HG02885 (cell line): Measurements from ENCODE around the gene PEX16.

Experiments
- ATAC-seq: cut with Tn5 transposase; IDR thresholded peaks from one replicate; pipeline ENCODE4 v1.9.1; 2021; ENCODE audit warnings: mild to moderate bottlenecking; ENCODE audit not compliant: unreplicated experiment, poor library complexity

PEX16 gene

GRCh38 chr11:45881708-45882368 lies 35.8 kb downstream of the PEX16 start:
- ATAC-seq: no peak

- no peak for ATAC-seq
Measured at GRCh38 chr11:45880772-45881570, 36.7 kb downstream of the PEX16 start.

- no peak for ATAC-seq
Measured at GRCh38 chr11:45879803-45880686, 37.6 kb downstream of the PEX16 start.

GRCh38 chr11:45877845-45878244 lies 39.8 kb downstream of the PEX16 start:
- no peak for ATAC-seq

GRCh38 chr11:45877221-45877620 lies 40.5 kb downstream of the PEX16 start:
- ATAC-seq: no peak

GRCh38 chr11:45876401-45876800 lies 41.3 kb downstream of the PEX16 start:
- no peak for ATAC-seq

- ATAC-seq: no peak
Measured at GRCh38 chr11:45872651-45873356, 44.9 kb downstream of the PEX16 start.

- no peak for ATAC-seq
Measured at GRCh38 chr11:45871638-45872037, 46.0 kb downstream of the PEX16 start.

GRCh38 chr11:45870706-45871105 lies 47.0 kb downstream of the PEX16 start:
- ATAC-seq: no peak

- no peak for ATAC-seq
Measured at GRCh38 chr11:45869551-45869950, 48.1 kb downstream of the PEX16 start.

- no peak for ATAC-seq
Measured at GRCh38 chr11:45864041-45864440, 53.6 kb downstream of the PEX16 start.

GRCh38 chr11:45860764-45861510 lies 56.7 kb downstream of the PEX16 start:
- ATAC-seq: no peak

GRCh38 chr11:45860348-45860747 lies 57.3 kb downstream of the PEX16 start:
- no peak for ATAC-seq
